ENCODE measurements around the gene ERCC1. TPM values are rescaled to one million over a fixed set of nuclear protein-coding genes. Genes with fewer than 3 reads are reported as not detected.

The ERCC1 gene
- total RNA-seq, 4 donors from 2014 or later, result 39.9 to 69.3 (median 52.5) TPM

DNA sequence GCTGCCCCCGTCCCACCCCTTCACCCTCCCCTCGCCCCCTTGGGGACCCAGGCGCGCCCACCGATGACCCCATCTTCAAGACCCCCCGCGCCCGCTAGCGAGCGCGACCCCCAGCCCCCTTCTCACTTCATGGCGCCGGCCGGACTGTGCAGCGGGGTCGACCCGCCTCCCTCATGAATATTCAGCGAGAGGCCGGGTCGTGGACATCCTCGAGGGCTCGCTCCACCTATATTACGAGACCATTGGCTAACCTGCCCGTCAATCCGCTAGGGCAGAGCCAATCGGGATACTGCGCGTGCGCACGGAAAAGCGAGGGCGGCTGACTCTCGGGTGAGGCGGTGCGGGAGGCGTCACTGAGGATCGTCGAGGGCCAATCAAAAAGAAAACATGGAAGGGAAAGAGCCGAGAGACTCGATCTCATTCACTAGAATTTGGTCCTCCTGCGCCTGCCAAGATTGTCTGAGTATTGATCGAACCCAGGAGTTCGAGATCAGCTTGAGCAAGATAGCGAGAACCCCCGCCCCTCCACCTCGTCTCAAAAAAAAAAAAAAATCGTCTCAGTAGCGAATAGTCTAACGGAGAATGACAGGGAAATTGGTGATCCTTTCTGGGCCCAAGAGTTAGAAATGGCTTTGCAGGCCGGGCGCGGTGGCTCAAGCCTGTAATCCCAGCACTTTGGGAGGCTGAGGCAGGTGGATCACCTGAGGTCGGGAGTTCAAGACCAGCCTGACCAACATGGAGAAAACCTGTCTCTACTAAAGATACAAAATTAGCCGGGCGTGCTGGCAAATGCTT is 53.1 kb downstream of the ERCC1 start, which contains the start of gene ERCC2:
Gene ERCC2 (minus strand): TSS at position 164 of the 795 bp plus-strand sequence. CDS start 33 bp downstream, at position 131.
- no peaks in the 10 kb centered on the region for H3K9me3 ChIP-seq
- peak within 1 kb of the TSS; percentile 62 to 96 (median 83) for H3K4me3 ChIP-seq
- no peak for TF ChIP-seq POLR2A (IDR thresholded peaks at IDR 0.05)
- TF ChIP-seq, protein P1, sequence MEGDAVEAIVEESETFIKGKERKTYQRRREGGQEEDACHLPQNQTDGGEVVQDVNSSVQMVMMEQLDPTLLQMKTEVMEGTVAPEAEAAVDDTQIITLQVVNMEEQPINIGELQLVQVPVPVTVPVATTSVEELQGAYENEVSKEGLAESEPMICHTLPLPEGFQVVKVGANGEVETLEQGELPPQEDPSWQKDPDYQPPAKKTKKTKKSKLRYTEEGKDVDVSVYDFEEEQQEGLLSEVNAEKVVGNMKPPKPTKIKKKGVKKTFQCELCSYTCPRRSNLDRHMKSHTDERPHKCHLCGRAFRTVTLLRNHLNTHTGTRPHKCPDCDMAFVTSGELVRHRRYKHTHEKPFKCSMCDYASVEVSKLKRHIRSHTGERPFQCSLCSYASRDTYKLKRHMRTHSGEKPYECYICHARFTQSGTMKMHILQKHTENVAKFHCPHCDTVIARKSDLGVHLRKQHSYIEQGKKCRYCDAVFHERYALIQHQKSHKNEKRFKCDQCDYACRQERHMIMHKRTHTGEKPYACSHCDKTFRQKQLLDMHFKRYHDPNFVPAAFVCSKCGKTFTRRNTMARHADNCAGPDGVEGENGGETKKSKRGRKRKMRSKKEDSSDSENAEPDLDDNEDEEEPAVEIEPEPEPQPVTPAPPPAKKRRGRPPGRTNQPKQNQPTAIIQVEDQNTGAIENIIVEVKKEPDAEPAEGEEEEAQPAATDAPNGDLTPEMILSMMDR (IDR thresholded peaks at IDR 0.05), result no peak
- peak; percentile 98 to 100 (median 99) for DNase-seq
- no peaks in the 10 kb centered on the region for H3K36me3 ChIP-seq
- H3K27ac ChIP-seq, result peak within 1 kb of the TSS; percentile 58 to 82 (median 69)
- H3K27me3 ChIP-seq, result no peaks in the 10 kb centered on the region
- H3K4me1 ChIP-seq, result peaks cover 0 to 12% (median 0%) of the 10 kb centered on the region in 4 donors

DNA sequence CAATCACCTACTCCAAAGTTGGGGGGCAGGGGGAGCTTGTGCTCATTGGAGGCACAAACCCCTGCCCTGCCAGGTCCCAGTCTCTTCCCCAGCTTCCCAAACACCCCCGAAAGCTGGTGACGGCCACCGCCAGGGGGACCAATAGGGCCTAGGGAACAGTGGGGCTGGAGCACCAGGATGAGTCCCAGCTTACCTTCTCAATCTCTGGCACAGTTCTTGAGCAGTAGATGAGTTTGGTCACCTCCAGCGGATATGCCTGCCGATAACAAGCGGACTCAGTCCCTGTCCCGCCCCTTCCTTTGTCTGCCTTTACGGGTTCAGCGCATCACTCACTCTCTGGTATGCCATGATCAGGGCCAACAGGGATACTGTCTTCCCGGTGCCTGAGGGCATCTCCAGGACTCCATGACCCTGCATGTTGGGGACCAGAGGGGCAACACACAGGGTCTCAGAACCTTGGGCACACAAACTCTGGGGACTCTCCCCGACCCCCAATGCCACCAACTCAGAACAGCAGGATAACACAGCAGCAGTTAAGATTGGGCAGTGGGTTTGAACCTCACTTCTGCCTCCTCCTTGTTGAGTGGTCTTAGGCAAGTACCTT is 54.9 kb downstream of the ERCC1 start:
- Histone ChIP-seq H3K27ac (no peak overlapping the region), H3K36me3 (peaks cover 0 to 2% (median 0%) of the 10 kb centered on the region in 3 donors), H3K4me3 (no peak overlapping the region), H3K4me1 (peaks cover 0 to 12% (median 0%) of the 10 kb centered on the region in 4 donors), H3K27me3 (no peaks in the 10 kb centered on the region), H3K9me3 (no peaks in the 10 kb centered on the region)
- DNase-seq, result no peak
- TF ChIP-seq POLR2A (IDR thresholded peaks at IDR 0.05), result no peak
- TF ChIP-seq, protein P1 (IDR thresholded peaks at IDR 0.05), result no peak

DNA sequence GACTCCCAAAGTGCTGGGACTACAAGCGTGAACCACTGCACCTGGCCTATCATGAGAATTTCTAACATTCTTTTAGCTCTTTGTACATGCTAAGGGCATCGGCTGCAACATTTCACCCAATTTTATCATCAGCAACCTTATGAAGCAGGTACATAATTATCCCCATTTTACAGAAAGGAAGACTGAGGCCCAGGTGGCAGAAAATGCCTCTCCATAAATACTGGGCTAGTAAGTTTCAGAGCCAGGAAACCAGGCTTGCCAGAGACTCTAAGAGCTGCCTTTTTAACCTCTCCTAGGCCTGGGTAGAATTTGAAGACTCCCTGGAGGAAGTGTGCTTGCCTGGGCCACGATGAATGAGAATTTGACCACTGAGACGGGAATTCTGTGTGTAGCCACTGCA is 55.6 kb downstream of the ERCC1 start:
- H3K4me1 ChIP-seq, result peaks cover 0 to 12% (median 0%) of the 10 kb centered on the region in 4 donors
- H3K4me3 ChIP-seq, result no peak overlapping the region
- no peak for TF ChIP-seq POLR2A (IDR thresholded peaks at IDR 0.05)
- TF ChIP-seq, protein P1 (IDR thresholded peaks at IDR 0.05), result no peak
- DNase-seq, result no peak
- H3K27me3 ChIP-seq, result no peaks in the 10 kb centered on the region
- H3K36me3 ChIP-seq, result peaks cover 0 to 6% (median 0%) of the 10 kb centered on the region in 3 donors
- H3K9me3 ChIP-seq, result no peaks in the 10 kb centered on the region
- H3K27ac ChIP-seq, result no peak overlapping the region

DNA sequence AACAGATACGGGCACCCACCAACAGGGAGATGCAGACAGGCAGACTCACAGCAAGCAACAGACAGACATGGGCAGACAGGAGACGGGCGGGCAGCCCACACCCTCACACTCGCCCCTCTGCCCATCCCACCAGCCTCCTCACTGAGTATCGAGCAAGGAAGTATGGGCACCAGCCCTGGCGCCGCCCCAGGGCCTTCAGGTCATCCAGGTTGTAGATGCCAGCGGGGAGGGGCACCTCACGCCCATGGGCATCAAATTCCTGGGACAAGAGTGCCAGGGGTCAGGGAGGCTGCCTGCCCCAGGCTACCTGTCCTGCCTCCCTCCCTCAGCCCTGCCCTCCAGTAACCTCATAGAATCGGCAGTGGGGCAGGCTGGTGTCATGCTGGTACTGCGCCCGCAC is 59.0 kb downstream of the ERCC1 start:
- Histone ChIP-seq H3K9me3 (no peaks in the 10 kb centered on the region), H3K4me3 (no peak overlapping the region), H3K27me3 (no peaks in the 10 kb centered on the region), H3K36me3 (peaks cover 0 to 12% (median 0%) of the 10 kb centered on the region in 3 donors), H3K27ac (no peak overlapping the region), H3K4me1 (peaks cover 0 to 3% (median 0%) of the 10 kb centered on the region in 4 donors)
- DNase-seq, result no peak
- TF ChIP-seq, protein P1 (IDR thresholded peaks at IDR 0.05), result no peak
- TF ChIP-seq POLR2A (IDR thresholded peaks at IDR 0.05), result no peak

DNA sequence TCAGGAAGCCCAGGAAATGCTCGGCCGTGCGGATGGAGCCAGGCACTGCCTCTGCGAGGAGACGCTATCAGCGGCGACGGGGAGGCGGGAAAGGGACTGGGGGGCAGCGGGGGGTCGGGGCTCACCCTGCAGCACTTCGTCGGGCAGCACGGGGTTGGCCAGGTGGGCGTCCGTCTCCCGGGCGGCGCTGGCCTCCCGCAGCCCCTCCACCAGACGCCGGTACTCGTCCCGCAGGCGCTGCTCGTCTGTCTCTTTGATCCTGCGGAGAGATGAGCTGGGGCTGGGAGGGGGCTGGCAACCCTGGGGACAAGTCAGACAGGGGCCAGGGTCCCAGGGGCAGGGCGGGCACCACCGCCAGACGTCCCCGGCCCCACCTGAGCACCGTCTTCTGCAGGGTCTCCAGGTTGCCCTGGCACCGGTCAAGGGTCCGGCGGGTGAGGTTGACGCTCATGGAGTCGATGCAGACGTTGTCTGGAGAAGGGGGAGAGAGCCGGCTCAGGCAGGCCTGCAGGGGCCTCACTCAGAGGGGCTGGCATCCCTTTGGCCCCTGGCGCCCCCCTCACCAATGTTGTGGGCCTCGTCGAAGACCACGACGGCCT is 59.8 kb downstream of the ERCC1 start:
- Histone ChIP-seq H3K4me3 (no peak overlapping the region), H3K27ac (no peak overlapping the region), H3K4me1 (no peaks in the 10 kb centered on the region), H3K9me3 (no peaks in the 10 kb centered on the region), H3K27me3 (no peaks in the 10 kb centered on the region), H3K36me3 (peaks cover 0 to 12% (median 0%) of the 10 kb centered on the region in 3 donors)
- TF ChIP-seq, protein P1 (IDR thresholded peaks at IDR 0.05), result no peak
- no peak for TF ChIP-seq POLR2A (IDR thresholded peaks at IDR 0.05)
- DNase-seq, result no peak
